ENCODE results near the gene REXO4. TPM values are rescaled to one million over a fixed set of nuclear protein-coding genes. Genes with fewer than 3 reads are reported as not detected.

REXO4 gene
- total RNA-seq, 1 donor from 2014 or later, result 16.8 TPM

- Mint-ChIP-seq H3K27ac (ENCODE audit: unreplicated experiment) (peak within 1 kb of the TSS; percentile 85), H3K4me1 (ENCODE audit: low read depth) (peaks cover 15% of the 10 kb centered on the region), H3K27me3 (ENCODE audit: low read depth) (no peaks in the 10 kb centered on the region), H3K4me3 (ENCODE audit: unreplicated experiment) (peak within 1 kb of the TSS; percentile 88), H3K9me3 (ENCODE audit: low read depth) (no peaks in the 10 kb centered on the region), H3K36me3 (ENCODE audit: low read depth) (peaks cover 1% of the 10 kb centered on the region)
- peak; percentile 96 for DNase-seq (ENCODE audit: low spot score)
- peak; percentile 9 for TF ChIP-seq CTCF (IDR thresholded peaks at IDR 0.05)
Measured at GRCh38 chr9:133459476-133460404, 41.9 kb upstream of the REXO4 start, which contains the start of gene CACFD1. TSS of gene CACFD1 (plus strand) at chr9:133459978. CDS start at chr9:133460067, 89 bp downstream.

- H3K4me1 Mint-ChIP-seq (ENCODE audit: low read depth), result peaks cover 15% of the 10 kb centered on the region
- H3K27ac Mint-ChIP-seq (ENCODE audit: unreplicated experiment), result no peak overlapping the region
- no peaks in the 10 kb centered on the region for H3K9me3 Mint-ChIP-seq (ENCODE audit: low read depth)
- H3K36me3 Mint-ChIP-seq (ENCODE audit: low read depth), result no peaks in the 10 kb centered on the region
- peak overlapping the region; percentile 88 for H3K4me3 Mint-ChIP-seq (ENCODE audit: unreplicated experiment)
- H3K27me3 Mint-ChIP-seq (ENCODE audit: low read depth), result no peaks in the 10 kb centered on the region
- no peak for TF ChIP-seq CTCF (IDR thresholded peaks at IDR 0.05)
- DNase-seq (ENCODE audit: low spot score), result no peak
Measured at GRCh38 chr9:133458643-133459312, 41.0 kb upstream of the REXO4 start.

- no peak for TF ChIP-seq CTCF (IDR thresholded peaks at IDR 0.05)
- Mint-ChIP-seq H3K36me3 (ENCODE audit: low read depth) (no peaks in the 10 kb centered on the region), H3K4me3 (ENCODE audit: unreplicated experiment) (no peak overlapping the region), H3K4me1 (ENCODE audit: low read depth) (peaks cover 15% of the 10 kb centered on the region), H3K9me3 (ENCODE audit: low read depth) (no peaks in the 10 kb centered on the region), H3K27ac (ENCODE audit: unreplicated experiment) (no peak overlapping the region), H3K27me3 (ENCODE audit: low read depth) (no peaks in the 10 kb centered on the region)
- no peak for DNase-seq (ENCODE audit: low spot score)
Measured at GRCh38 chr9:133457748-133458147, 39.9 kb upstream of the REXO4 start.

- TF ChIP-seq CTCF (IDR thresholded peaks at IDR 0.05), result no peak
- Mint-ChIP-seq H3K27ac (ENCODE audit: unreplicated experiment) (no peak overlapping the region), H3K36me3 (ENCODE audit: low read depth) (no peaks in the 10 kb centered on the region), H3K4me1 (ENCODE audit: low read depth) (peaks cover 15% of the 10 kb centered on the region), H3K4me3 (ENCODE audit: unreplicated experiment) (no peak overlapping the region), H3K27me3 (ENCODE audit: low read depth) (no peaks in the 10 kb centered on the region), H3K9me3 (ENCODE audit: low read depth) (no peaks in the 10 kb centered on the region)
- no peak for DNase-seq (ENCODE audit: low spot score)
Measured at GRCh38 chr9:133457233-133457632, 39.4 kb upstream of the REXO4 start.

- Mint-ChIP-seq H3K4me3 (ENCODE audit: unreplicated experiment) (no peak overlapping the region), H3K27me3 (ENCODE audit: low read depth) (no peaks in the 10 kb centered on the region), H3K4me1 (ENCODE audit: low read depth) (peaks cover 15% of the 10 kb centered on the region), H3K36me3 (ENCODE audit: low read depth) (no peaks in the 10 kb centered on the region), H3K9me3 (ENCODE audit: low read depth) (no peaks in the 10 kb centered on the region), H3K27ac (ENCODE audit: unreplicated experiment) (no peak overlapping the region)
- no peak for DNase-seq (ENCODE audit: low spot score)
- peak; percentile 21 for TF ChIP-seq CTCF (IDR thresholded peaks at IDR 0.05)
Measured at GRCh38 chr9:133456409-133456808, 38.6 kb upstream of the REXO4 start.

Measured in chondrocyte (in vitro differentiated cells).